ENCODE measurements around the gene NOD1.

Gene NOD1

DNA sequence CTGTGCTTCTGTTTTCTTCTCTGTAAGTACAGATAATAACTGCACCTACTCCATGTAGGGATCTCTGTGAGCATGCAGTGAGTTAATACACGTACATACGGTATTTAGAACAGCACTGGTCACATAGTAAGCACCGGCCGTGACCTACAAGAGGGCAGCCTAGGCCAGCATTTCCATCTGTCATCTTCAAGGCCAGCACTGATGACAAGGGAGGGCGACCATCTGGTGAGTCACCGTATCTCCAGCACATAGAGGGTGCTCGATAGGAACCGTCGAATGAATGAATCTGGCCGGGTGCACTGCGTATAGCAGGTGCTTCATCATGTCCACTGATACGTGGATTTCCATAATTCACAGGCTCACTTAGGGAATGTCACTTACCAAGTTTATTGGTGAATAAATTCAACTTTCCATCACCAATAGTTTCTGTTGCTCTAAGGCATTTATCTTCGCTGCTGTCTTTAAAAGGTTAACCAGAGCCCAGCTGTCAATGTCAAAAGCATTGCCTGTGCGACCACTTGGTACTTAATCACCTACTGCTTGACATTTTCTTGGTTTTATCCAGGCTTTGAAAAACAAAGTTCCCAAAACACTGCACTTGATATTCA, 8.3 kb downstream of the NOD1 start:
- DNase-seq: no peak

DNA sequence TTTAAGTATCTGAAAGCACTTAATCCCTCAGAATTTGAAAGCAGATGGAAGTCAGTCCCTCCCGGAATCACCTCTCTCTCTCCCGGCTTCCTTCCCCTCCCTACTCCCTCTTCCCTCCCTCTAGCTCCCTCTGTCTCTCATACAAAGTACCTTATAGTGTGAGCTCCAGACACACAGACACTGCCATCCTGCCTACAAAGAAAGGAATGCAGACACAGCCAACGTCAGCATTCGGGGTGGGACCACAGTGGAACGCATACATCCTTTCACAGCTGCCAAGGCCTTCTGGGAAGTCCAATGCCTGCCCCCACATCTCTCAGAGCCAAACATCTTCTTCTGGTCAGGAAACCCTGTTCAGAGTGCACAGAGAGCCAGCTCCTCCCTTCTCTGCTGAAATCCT, 9.3 kb downstream of the NOD1 start:
- no peak for DNase-seq

DNA sequence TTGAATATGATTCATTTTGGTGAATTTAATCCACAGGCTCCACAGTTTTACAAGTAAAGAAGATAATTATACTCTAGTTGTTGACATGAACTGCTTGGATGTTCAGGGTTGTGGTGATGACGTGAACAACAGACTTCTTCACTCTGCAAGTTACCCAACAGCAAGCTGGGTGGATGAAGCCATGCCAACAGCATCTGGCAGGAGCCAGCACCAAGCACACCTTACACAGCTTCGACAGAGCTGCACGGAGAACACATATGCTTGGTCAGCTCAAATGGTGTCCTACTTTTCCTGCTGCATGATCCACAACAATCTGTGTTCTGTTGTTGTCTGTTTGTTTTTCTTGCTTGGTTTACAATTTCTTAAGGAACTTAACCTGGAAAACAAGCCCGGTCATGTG, 9.8 kb downstream of the NOD1 start:
- no peak for DNase-seq

DNA sequence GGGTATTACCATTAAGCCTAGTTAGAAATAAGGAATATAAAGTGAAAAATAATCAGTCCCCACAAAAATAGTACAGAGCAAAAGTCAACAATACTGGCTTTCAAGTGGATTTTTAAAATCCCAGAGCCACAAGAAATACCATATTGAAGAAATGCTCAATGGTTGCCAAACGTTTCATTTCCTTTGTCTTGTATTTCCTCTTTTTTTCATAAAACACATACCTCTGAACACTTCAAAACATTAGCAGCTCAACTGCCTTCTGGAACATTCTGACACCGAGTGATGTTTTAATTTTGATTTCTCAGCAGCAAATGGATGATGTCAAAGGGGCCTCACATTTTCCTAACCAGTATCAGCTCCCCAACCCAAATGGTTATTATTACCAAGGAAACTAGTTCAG, 10.5 kb downstream of the NOD1 start:
- DNase-seq: no peak

DNA sequence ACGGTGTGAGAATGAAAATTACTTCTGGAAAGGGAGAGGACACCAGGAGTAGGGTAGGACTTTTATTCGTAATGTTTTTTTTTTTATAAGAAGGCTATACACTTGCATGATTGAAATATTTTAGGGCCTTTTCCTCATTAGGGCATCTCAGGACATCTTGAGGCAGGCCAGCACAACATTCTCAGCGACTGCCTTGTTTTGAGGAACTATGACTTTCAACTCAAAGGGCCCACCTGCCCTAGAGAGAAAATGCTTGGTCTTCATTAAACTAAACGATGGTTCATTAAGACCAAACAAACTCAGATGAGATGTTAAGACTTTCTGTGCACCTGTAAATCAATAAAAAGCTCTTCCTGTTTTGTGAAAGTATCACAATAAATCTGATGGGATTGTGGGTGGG, 11.3 kb downstream of the NOD1 start:
- DNase-seq: no peak

- no peak for DNase-seq
Measured at GRCh38 chr7:30466266-30466665, 12.3 kb downstream of the NOD1 start.

DNA sequence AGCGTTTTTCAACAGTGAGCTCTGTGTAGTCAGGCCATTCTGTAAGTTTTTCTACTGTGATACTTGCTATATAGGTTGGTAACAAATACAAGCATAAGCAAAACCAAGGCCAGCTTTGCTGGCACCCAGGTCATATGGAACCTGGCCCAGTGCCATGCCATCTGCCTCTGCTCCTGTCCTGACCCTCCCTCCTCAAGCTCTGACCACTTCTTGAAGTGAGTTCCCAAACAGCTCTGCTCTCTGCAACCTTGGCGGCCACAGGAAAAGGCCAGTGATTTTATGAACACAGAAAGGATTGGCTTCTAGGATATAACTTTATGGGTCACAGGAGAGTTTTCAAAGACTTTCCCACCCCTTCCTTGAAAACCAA, 12.8 kb downstream of the NOD1 start:
- no peak for DNase-seq

- no peak for DNase-seq
Measured at GRCh38 chr7:30465046-30465810, 13.4 kb downstream of the NOD1 start.

DNA sequence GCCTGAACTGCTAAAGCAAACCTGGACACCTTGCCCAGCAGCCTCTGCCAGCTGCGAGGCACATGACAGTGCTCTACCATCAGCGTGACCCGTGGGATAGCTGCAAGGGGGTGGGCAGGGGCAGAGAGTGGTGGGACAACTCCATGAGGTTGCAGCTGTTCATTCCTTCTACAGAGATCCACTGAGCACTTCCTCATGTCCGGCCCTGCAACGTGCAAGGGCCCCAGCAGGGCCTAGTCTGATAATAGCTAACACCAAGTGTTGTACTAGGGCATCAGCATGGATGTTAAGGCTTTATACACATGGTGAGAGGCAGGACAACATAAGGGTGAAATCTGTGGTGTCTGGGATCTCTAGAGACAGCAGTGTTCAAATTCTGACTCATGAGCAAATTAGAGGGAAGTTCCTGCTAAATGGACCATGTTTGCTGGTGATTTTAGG, 14.3 kb downstream of the NOD1 start:
- no peak for DNase-seq

- DNase-seq: no peak
Measured at GRCh38 chr7:30463405-30464145, 15.0 kb downstream of the NOD1 start.

GRCh38 chr7:30462179-30462578, 16.4 kb downstream of the NOD1 start:
- DNase-seq: no peak

DNA sequence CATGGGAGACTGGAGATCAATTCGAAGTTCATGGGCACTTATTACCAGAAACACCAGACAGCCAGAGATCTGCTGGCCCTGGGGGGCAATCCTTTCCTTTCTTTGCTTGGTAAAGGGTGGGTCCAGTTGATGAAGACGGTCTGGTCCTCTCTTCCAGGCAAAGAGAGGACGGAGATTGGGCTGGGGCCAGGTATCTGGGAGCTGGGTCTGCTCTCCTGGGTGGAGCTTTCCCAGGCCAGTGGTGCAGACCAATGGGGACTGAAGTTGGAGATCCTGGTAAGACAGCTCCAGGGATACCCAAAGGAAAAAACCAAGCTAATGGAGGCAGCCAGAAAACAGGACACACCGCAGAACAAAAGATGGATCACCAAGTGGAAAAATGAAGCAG, 18.3 kb downstream of the NOD1 start:
- no peak for DNase-seq

- no peak for DNase-seq
Measured at GRCh38 chr7:30459591-30460245, 18.9 kb downstream of the NOD1 start.

- DNase-seq: no peak
Measured at GRCh38 chr7:30458311-30458710, 20.3 kb downstream of the NOD1 start.

- no peak for DNase-seq
Measured at GRCh38 chr7:30453921-30454320, 24.7 kb downstream of the NOD1 start.

- DNase-seq: no peak
Measured at GRCh38 chr7:30453016-30453415, 25.6 kb downstream of the NOD1 start.

- DNase-seq: no peak
Measured at GRCh38 chr7:30452280-30452930, 26.2 kb downstream of the NOD1 start.

DNA sequence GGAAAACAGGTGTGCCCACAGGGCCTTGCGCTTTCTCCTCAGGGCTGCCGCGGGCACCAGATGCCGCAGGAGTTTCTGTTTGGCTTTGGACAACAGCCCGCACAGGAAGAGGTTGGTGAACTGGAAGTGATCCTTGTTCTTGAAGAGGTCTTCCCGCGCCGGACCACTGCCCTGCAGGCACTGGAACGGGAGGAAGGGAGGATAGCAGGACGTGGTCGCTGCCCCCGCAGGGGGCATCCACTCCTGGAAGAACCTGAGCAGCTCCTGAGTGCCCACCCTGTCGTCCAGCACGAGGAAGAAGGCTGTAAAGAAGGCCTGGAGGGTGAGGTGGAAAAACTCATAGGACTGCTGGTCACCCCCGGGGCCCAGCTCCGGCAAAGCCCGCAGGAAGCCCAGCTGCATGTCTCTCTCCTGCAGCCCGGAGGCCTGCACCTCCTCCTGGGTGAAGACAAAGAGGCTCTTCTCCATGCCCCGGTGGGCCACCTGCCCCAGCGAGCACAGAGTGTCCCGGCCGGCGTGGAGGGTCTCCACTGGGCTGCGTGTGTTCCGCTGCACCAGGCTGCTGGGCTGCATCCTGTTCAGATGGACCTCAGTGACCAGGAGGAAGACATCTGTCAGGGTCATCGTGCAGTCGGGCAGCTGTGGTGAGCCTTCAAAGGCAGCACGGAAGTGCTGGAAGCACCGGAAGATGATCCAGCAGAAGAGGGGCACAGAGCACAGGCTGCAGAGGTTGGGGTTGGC, 26.9 kb downstream of the NOD1 start:
- no peak for DNase-seq

GRCh38 chr7:30450983-30451497, 27.5 kb downstream of the NOD1 start:
- no peak for DNase-seq

DNA sequence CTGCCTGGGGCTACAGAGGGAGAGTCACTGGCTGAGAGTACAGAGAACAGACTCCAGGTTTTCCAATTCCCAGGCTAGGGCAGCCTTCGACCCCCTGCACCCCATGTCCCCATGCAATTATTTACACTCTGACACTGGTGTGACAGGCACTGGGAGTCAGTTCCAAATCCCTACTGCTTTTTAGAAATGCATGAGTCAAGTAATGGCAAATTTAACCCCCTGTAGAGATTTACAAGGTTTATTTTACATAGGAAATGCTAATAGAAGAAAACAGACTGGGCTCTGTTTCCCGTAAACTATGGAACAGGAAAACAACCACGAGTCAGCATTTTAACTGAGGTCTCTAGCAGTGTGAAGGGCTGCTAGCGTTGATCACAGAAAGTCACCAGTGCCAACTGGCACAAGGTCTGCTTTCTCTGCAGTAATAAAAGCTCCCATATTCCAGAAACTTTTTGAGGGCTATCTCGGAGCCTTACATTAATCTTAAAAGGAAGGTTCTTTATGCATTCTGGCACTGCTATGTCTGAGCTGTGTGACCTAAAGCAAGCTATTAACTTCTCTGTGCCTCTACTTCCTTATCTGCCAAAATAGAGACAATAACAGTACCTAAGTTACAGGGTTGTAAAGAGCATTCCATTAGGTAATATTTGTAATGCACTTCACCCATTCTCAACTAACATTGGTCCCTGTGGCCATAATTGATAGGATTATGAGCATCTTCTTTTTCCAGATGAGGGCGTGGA, 28.2 kb downstream of the NOD1 start:
- DNase-seq: no peak

DNA sequence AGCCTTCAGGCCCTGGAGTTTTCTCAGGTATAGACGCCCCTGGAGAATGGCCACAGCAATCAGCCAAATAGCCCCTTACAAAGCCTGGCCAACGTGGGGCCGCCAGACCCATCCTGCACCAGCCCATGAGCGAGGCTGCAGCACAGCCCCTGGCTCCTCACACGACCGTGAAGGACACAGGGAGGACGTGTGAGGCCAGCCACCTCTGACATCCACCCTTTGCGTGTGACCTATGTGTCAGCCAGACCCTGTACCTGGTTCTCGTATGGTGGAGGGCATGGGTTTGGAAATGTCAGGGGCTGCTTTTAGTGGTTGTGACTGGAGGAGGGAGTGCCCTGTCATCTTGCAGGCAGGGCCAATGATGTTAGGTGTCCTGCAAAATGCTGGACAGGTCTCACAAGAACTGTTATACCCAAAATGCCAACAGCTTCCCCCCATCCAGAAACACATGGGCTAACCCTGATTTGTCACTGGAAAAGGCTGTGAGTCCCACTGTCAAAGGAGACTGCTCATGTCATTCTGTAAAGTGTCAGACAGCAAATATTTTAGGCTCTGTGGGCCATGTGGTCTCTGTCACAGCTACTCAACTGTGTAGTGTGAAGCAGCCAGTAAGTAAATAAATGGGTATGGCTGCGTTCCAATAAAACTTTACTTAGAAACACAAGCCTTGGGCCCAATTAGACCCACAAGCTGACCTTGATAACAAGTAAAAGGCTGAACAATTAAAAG, 30.0 kb downstream of the NOD1 start:
- DNase-seq: no peak
